Liver (tissue), 9 donors: Measurements from ENCODE around the gene VWF. TPM values are rescaled to one million over a fixed set of nuclear protein-coding genes. Genes with fewer than 3 reads are reported as not detected.

ENCODE experiments used
- DNase-seq: peaks from one replicate; pipeline ENCODE4 v3.0.0-alpha.2; 2017; ENCODE audit warnings: low spot score
- H3K27ac ChIP-seq, 2 donors: one replicate each; pipeline ENCODE4 v1.7.0; 2013; ENCODE audit warnings: inconsistent platforms in 2 of 2, low read length in 2 of 2, control low read depth in 1 of 2, low read depth in 1 of 2, mild to moderate bottlenecking in 1 of 2
- H3K27me3 ChIP-seq, 4 donors: one replicate each; pipeline versions ENCODE4 v1.6.1 to v1.7.0; 2013; ENCODE audit warnings: low read length in 3 of 4, inconsistent platforms in 1 of 4, mild to moderate bottlenecking in 1 of 4, moderate library complexity in 1 of 4; ENCODE audit not compliant: control insufficient read depth in 4 of 4, insufficient read depth in 4 of 4
- H3K36me3 ChIP-seq, 4 donors: one replicate each; pipeline versions ENCODE4 v1.6.1 to v1.7.0; 2013; ENCODE audit warnings: low read length in 3 of 4, mild to moderate bottlenecking in 3 of 4, low read depth in 1 of 4, moderate library complexity in 1 of 4; ENCODE audit not compliant: control insufficient read depth in 4 of 4, insufficient read depth in 3 of 4
- H3K4me1 ChIP-seq, 4 donors: one replicate each; pipeline versions ENCODE4 v1.6.1 to v1.7.0; 2013; ENCODE audit warnings: low read length in 3 of 4, mild to moderate bottlenecking in 3 of 4, moderate library complexity in 1 of 4; ENCODE audit not compliant: control insufficient read depth in 4 of 4, insufficient read depth in 4 of 4
- H3K4me3 ChIP-seq, 3 donors: one replicate each; pipeline versions ENCODE4 v1.6.1 to v1.7.0; 2013; ENCODE audit warnings: low read length in 3 of 3, control low read depth in 1 of 3, low read depth in 1 of 3, mild to moderate bottlenecking in 1 of 3
- H3K9ac ChIP-seq, 2 donors: one replicate each; pipeline ENCODE4 v1.7.0; 2013; ENCODE audit warnings: low read length in 2 of 2, mild to moderate bottlenecking in 2 of 2, moderate library complexity in 2 of 2, control low read depth in 1 of 2, low read depth in 1 of 2
- H3K9me3 ChIP-seq, 4 donors: one replicate each; pipeline versions ENCODE4 v1.6.1 to v1.7.0; 2013; ENCODE audit warnings: low read length in 3 of 4; ENCODE audit not compliant: control insufficient read depth in 4 of 4
- EGR1 ChIP-seq, 2 donors: IDR thresholded peaks; 2 replicates each; pipeline ENCODE4 v1.6.1; 2016 to 2018; ENCODE audit warnings: antibody characterized with exemption in 2 of 2, low read depth in 2 of 2
- FOXA1 ChIP-seq: IDR thresholded peaks from 2 replicates; pipeline ENCODE4 v1.6.1; 2016; ENCODE audit warnings: antibody characterized with exemption
- FOXA2 ChIP-seq: IDR thresholded peaks from 2 replicates; pipeline ENCODE4 v1.6.1; 2016; ENCODE audit warnings: antibody characterized with exemption
- GABPA ChIP-seq, 2 donors: IDR thresholded peaks in 1 of 2; conservative IDR thresholded peaks in 1 of 2; 2 replicates each; pipeline ENCODE4 v1.6.1; 2016; ENCODE audit warnings: antibody characterized with exemption in 2 of 2, mild to moderate bottlenecking in 1 of 2, moderate library complexity in 1 of 2
- HNF4A ChIP-seq, 2 donors: conservative IDR thresholded peaks; 2 replicates each; pipeline ENCODE4 v1.6.1; 2016; ENCODE audit warnings: antibody characterized with exemption in 2 of 2, mild to moderate bottlenecking in 2 of 2
- HNF4G ChIP-seq: IDR thresholded peaks from 2 replicates; pipeline ENCODE4 v1.6.1; 2016; ENCODE audit warnings: antibody characterized with exemption
- JUND ChIP-seq, 2 donors: IDR thresholded peaks; 2 replicates each; pipeline ENCODE4 v1.6.1; 2016; ENCODE audit warnings: antibody characterized with exemption in 2 of 2
- NR2F2 ChIP-seq: IDR thresholded peaks from 2 replicates; pipeline ENCODE4 v1.6.1; 2016; ENCODE audit warnings: antibody characterized with exemption
- RAD21 ChIP-seq, 2 donors: IDR thresholded peaks; 2 replicates each; pipeline ENCODE4 v1.6.1; 2016; ENCODE audit warnings: antibody characterized with exemption in 2 of 2, mild to moderate bottlenecking in 2 of 2
- RXRA ChIP-seq, 2 donors: IDR thresholded peaks; 2 replicates each; pipeline ENCODE4 v1.6.1; 2017 to 2018; ENCODE audit warnings: antibody characterized with exemption in 2 of 2, mild to moderate bottlenecking in 1 of 2
- SP1 ChIP-seq: IDR thresholded peaks from 2 replicates; pipeline ENCODE4 v1.6.1; 2018; ENCODE audit warnings: antibody characterized with exemption, mild to moderate bottlenecking
- TAF1 ChIP-seq: conservative IDR thresholded peaks from 2 replicates; pipeline ENCODE4 v1.6.1; 2016; ENCODE audit warnings: antibody characterized with exemption, mild to moderate bottlenecking
- YY1 ChIP-seq: IDR thresholded peaks from 2 replicates; pipeline ENCODE4 v1.6.1; 2016; ENCODE audit warnings: antibody characterized with exemption, mild to moderate bottlenecking
- WGBS: extraction: QIAGEN DNeasy Blood & Tissue Kit; methylation state at CpG from one replicate; pipeline ENCODE4 v1.1.7; 2013; 5-methylcytosine and 5-hydroxymethylcytosine counted together
- polyA plus RNA-seq, 2 donors: library from polyadenylated mRNA; stranded (reverse) in 1 of 2; unstranded in 1 of 2; fragments of 200-250 nt in 1 of 2; fragments of >200 nt in 1 of 2; fragmentation: Nextera tagmentation in 1 of 2; extraction: Ambion mirVana in 1 of 2; gene quantifications; one replicate each; pipeline versions ENCODE4 v1.2.1 to v1.2.3, GENCODE V29; 2013 to 2015
- total RNA-seq, 2 donors: library from RNA; depleted of rRNA; stranded (reverse); fragments of >200 nt; gene quantifications; one replicate each; pipeline ENCODE4 v1.2.3, GENCODE V29; 2014
- TF ChIP-seq, protein P1 (sequence below): IDR thresholded peaks from 2 replicates; pipeline ENCODE4 v1.6.1; 2016; ENCODE audit warnings: antibody characterized with exemption, mild to moderate bottlenecking
- TF ChIP-seq, protein P2 (sequence below): IDR thresholded peaks from 2 replicates; pipeline ENCODE4 v1.6.1; 2016; ENCODE audit warnings: antibody characterized with exemption
- TF ChIP-seq, protein P3 (sequence below): IDR thresholded peaks from 2 replicates; pipeline ENCODE4 v1.6.1; 2016; ENCODE audit warnings: antibody characterized with exemption
- TF ChIP-seq, protein P4 (sequence below): IDR thresholded peaks from 2 replicates; pipeline ENCODE4 v1.6.1; 2016; ENCODE audit warnings: antibody characterized with exemption
- TF ChIP-seq, protein P5 (sequence below): fragments of 150-350 bp; IDR thresholded peaks from 2 replicates; pipeline ENCODE4 v1.5.1; 2017; ENCODE audit warnings: improper control_type of control experiment, low read depth, low read length; ENCODE audit not compliant: missing input control
- donor health status: healthy.
- donor health status: healthy.
- donor health status: healthy.
- donor health status: healthy.
- donor health status: healthy.

The VWF gene
- total and polyA plus RNA-seq, 4 donors = 2.1 to 10.8 (median 4.0) TPM

DNA sequence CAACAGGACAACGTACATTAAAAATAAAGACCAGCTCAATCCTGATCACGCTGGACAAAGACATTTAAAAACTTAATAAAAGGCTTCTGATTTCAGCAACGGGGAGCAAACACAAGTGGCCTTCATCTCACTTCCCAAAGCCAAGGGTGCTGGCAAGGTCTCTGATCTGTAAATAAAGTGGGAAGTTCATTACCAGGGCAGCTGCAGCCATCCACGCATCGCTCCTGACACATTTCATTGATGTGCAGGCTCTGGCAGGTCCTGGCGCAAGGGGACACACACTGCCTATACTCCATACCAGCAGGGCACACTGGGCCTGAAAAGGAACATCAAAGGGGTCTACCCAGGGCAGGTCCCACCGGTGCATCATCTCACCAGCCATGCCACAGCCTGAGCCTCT is 51.0 kb downstream of the VWF start:
- Histone ChIP-seq H3K9me3 (no peaks in the 10 kb centered on the region), H3K4me3 (no peak overlapping the region), H3K27me3 (no peaks in the 10 kb centered on the region), H3K36me3 (no peaks in the 10 kb centered on the region), H3K9ac (no peak overlapping the region), H3K4me1 (peaks cover 10 to 40% (median 18%) of the 10 kb centered on the region in 4 donors), H3K27ac (peak overlapping the region; percentile 36 to 71)
- 47% methylated on average over 7 of the region's 7 CpGs for WGBS
- no peak for DNase-seq
- TF ChIP-seq, protein P1, sequence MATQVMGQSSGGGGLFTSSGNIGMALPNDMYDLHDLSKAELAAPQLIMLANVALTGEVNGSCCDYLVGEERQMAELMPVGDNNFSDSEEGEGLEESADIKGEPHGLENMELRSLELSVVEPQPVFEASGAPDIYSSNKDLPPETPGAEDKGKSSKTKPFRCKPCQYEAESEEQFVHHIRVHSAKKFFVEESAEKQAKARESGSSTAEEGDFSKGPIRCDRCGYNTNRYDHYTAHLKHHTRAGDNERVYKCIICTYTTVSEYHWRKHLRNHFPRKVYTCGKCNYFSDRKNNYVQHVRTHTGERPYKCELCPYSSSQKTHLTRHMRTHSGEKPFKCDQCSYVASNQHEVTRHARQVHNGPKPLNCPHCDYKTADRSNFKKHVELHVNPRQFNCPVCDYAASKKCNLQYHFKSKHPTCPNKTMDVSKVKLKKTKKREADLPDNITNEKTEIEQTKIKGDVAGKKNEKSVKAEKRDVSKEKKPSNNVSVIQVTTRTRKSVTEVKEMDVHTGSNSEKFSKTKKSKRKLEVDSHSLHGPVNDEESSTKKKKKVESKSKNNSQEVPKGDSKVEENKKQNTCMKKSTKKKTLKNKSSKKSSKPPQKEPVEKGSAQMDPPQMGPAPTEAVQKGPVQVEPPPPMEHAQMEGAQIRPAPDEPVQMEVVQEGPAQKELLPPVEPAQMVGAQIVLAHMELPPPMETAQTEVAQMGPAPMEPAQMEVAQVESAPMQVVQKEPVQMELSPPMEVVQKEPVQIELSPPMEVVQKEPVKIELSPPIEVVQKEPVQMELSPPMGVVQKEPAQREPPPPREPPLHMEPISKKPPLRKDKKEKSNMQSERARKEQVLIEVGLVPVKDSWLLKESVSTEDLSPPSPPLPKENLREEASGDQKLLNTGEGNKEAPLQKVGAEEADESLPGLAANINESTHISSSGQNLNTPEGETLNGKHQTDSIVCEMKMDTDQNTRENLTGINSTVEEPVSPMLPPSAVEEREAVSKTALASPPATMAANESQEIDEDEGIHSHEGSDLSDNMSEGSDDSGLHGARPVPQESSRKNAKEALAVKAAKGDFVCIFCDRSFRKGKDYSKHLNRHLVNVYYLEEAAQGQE = peak; percentile 48
- TF ChIP-seq EGR1 (IDR thresholded peaks at IDR 0.05; ENCODE audit: low read depth in 2 of 2) = peak in 1 of 2 donors; percentile 39
- peak; percentile 69 for TF ChIP-seq YY1
- TF ChIP-seq, protein P2, sequence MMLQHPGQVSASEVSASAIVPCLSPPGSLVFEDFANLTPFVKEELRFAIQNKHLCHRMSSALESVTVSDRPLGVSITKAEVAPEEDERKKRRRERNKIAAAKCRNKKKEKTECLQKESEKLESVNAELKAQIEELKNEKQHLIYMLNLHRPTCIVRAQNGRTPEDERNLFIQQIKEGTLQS = no peak
- peak; percentile 55 to 67 for TF ChIP-seq HNF4A (conservative IDR thresholded peaks at IDR 0.05)
- peak; percentile 27 to 52 for TF ChIP-seq RAD21 (IDR thresholded peaks at IDR 0.05)
- TF ChIP-seq FOXA1 = peak; percentile 65
- TF ChIP-seq HNF4G = no peak
- peak; percentile 75 for TF ChIP-seq SP1
- TF ChIP-seq NR2F2 = peak; percentile 13
- peak; percentile 78 for TF ChIP-seq FOXA2
- TF ChIP-seq GABPA (IDR thresholded peaks at IDR 0.05 in 1 of 2, conservative IDR thresholded peaks at IDR 0.05 in 1 of 2) = no peak
- TF ChIP-seq, protein P3, sequence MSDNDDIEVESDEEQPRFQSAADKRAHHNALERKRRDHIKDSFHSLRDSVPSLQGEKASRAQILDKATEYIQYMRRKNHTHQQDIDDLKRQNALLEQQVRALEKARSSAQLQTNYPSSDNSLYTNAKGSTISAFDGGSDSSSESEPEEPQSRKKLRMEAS = no peak
- no peak for TF ChIP-seq JUND (IDR thresholded peaks at IDR 0.05)
- TF ChIP-seq TAF1 = no peak
- TF ChIP-seq, protein P4, sequence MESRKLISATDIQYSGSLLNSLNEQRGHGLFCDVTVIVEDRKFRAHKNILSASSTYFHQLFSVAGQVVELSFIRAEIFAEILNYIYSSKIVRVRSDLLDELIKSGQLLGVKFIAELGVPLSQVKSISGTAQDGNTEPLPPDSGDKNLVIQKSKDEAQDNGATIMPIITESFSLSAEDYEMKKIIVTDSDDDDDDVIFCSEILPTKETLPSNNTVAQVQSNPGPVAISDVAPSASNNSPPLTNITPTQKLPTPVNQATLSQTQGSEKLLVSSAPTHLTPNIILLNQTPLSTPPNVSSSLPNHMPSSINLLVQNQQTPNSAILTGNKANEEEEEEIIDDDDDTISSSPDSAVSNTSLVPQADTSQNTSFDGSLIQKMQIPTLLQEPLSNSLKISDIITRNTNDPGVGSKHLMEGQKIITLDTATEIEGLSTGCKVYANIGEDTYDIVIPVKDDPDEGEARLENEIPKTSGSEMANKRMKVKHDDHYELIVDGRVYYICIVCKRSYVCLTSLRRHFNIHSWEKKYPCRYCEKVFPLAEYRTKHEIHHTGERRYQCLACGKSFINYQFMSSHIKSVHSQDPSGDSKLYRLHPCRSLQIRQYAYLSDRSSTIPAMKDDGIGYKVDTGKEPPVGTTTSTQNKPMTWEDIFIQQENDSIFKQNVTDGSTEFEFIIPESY = no peak
- TF ChIP-seq, protein P5, sequence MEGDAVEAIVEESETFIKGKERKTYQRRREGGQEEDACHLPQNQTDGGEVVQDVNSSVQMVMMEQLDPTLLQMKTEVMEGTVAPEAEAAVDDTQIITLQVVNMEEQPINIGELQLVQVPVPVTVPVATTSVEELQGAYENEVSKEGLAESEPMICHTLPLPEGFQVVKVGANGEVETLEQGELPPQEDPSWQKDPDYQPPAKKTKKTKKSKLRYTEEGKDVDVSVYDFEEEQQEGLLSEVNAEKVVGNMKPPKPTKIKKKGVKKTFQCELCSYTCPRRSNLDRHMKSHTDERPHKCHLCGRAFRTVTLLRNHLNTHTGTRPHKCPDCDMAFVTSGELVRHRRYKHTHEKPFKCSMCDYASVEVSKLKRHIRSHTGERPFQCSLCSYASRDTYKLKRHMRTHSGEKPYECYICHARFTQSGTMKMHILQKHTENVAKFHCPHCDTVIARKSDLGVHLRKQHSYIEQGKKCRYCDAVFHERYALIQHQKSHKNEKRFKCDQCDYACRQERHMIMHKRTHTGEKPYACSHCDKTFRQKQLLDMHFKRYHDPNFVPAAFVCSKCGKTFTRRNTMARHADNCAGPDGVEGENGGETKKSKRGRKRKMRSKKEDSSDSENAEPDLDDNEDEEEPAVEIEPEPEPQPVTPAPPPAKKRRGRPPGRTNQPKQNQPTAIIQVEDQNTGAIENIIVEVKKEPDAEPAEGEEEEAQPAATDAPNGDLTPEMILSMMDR = no peak
- TF ChIP-seq RXRA (IDR thresholded peaks at IDR 0.05) = peak; percentile 84 to 92
